Activated naive CD8-positive, alpha-beta T cell treated with anti-CD3 and anti-CD28 coated beads, Interleukin-2, amount 10 ng/mL, durations not matched to agents 7 days and 5 days (primary cell): Measurements from ENCODE around the gene AEBP2. TPM values are rescaled to one million over a fixed set of nuclear protein-coding genes. Genes with fewer than 3 reads are reported as not detected.

Source experiments
- ATAC-seq: fragments of 150-1000 bp; cut with Tn5 transposase; one replicate; pipeline ENCODE4 v1.10.0; 2021; ENCODE audit warnings: low read depth, moderate library complexity
- POLR2A ChIA-PET: fragments of 350-600 bp; sonication (Branson Sonifier 250); formaldehyde crosslinking; loops from one replicate; lab custom pipeline; 2021; ENCODE audit warnings: antibody characterized with exemption; lab: Charles Lee
- DNase-seq: peaks from one replicate; pipeline ENCODE4 v3.0.0; 2021
- H3K27ac Mint-ChIP-seq: one replicate; pipeline ENCODE4 v1.8.0; 2022; ENCODE audit warnings: mild to moderate bottlenecking, mixed read lengths
- H3K27me3 Mint-ChIP-seq: one replicate; pipeline ENCODE4 v1.8.0; 2022; ENCODE audit warnings: mild to moderate bottlenecking, moderate library complexity, mixed read lengths
- H3K36me3 Mint-ChIP-seq: one replicate; pipeline ENCODE4 v1.8.0; 2021; ENCODE audit warnings: mild to moderate bottlenecking, mixed read lengths
- H3K4me1 Mint-ChIP-seq: one replicate; pipeline ENCODE4 v1.8.0; 2021; ENCODE audit warnings: mixed read lengths
- H3K4me3 Mint-ChIP-seq: one replicate; pipeline ENCODE4 v1.8.0; 2022; ENCODE audit warnings: mild to moderate bottlenecking, moderate library complexity, mixed read lengths
- H3K9me3 Mint-ChIP-seq: one replicate; pipeline ENCODE4 v1.8.0; 2021; ENCODE audit warnings: mixed read lengths
- total RNA-seq, 2 experiments: library from RNA; stranded (reverse); gene quantifications; one replicate each; pipeline ENCODE4 v1.2.3, GENCODE V29; 2021

The AEBP2 gene
- total RNA-seq, 2 experiments from 2014 or later, result 60.3 to 62.7 TPM

DNA sequence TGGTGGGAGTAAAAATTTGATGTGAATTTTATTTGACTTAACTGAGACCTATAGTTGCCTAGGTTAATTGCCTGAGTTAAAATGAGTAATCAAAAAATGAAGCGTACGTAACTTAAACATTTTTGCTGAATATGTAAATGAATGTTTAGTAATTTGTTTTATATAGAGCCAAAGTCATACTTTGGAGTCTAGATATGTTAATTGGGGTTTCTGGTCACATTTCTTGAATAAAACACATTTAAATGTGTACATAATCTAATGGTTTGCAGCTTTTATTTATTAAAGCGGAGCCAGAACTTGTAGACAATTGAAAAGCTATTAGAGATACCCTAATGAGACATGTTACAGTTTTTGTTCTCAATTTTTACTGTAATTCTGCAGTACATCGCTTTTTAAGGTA lies 71.2 kb downstream of the AEBP2 start:
- Mint-ChIP-seq H3K4me3 (no peak overlapping the region), H3K27ac (no peak overlapping the region), H3K27me3 (no peaks in the 10 kb centered on the region), H3K36me3 (peaks cover 27% of the 10 kb centered on the region), H3K4me1 (peaks cover 9% of the 10 kb centered on the region), H3K9me3 (no peaks in the 10 kb centered on the region)
- DNase-seq (no peak), ATAC-seq (no peak)
- POLR2A ChIA-PET, result no interaction called here

DNA sequence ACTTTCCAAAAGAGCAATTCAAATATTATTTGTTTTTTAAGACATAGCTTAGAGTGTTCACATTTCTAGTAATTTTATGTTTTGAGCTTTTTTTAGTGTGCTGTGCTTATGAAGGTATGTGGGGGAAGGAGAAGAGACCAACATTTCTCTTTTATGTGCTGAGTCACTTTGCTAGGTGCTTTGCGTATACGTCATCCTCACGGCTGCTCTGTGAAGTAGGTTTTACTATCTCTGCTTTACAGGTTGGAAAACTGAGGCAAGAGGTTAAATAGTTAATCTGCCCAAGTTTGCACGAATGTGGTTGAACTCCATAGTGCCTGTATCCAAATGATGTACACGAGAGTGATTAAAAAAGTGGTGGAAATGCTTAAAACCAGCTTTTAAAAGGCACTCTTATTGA lies 75.9 kb downstream of the AEBP2 start:
- no peaks in the 10 kb centered on the region for H3K27me3 Mint-ChIP-seq
- H3K36me3 Mint-ChIP-seq, result peaks cover 26% of the 10 kb centered on the region
- peaks cover 1% of the 10 kb centered on the region for H3K4me1 Mint-ChIP-seq
- POLR2A ChIA-PET, result no interaction called here
- no peaks in the 10 kb centered on the region for H3K9me3 Mint-ChIP-seq
- no peak overlapping the region for H3K4me3 Mint-ChIP-seq
- ATAC-seq (no peak), DNase-seq (no peak)
- no peak overlapping the region for H3K27ac Mint-ChIP-seq

DNA sequence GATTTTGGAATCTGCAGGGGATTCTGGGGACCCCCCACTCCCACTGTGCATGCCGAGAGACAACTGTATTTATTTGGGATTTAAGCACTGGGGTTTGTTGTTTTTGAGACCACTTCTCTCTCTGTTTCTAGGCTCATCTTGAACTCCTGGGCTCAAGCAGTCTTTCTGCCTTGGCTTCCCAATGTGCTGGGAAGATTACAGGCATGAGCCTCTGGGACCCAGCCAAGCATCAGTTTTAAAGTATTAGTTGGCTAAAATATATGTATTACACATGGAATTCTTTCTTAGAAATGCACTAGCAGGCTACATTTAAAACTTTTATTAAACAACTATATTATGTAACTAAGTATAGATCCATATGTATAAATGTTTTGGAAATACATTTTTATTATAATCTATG lies 78.3 kb downstream of the AEBP2 start:
- Mint-ChIP-seq H3K4me3 (no peak overlapping the region), H3K27ac (no peak overlapping the region), H3K27me3 (no peaks in the 10 kb centered on the region), H3K36me3 (peaks cover 14% of the 10 kb centered on the region), H3K9me3 (no peaks in the 10 kb centered on the region), H3K4me1 (no peaks in the 10 kb centered on the region)
- ATAC-seq, result no peak
- no peak for DNase-seq
- POLR2A ChIA-PET, result no interaction called here

DNA sequence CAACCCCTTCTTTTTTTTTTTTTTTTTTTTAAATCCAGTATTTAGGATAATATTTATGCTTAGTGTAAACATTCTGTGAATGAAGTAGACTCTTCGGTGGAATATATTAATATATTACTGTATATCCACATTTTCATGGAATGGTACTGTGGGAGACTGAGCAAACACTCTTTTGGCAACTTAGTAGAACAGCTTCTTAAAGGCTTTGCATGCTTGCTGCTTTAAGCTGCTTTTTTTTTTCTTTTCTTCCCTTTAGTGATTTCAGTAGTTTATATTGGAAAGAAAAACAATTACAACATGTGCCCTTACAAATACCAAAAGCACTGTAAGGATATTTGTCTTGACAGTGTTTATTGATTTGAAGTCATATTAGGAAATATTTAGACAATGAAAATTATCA lies 78.9 kb downstream of the AEBP2 start:
- no peak overlapping the region for H3K27ac Mint-ChIP-seq
- DNase-seq, result no peak
- peaks cover 14% of the 10 kb centered on the region for H3K36me3 Mint-ChIP-seq
- no peaks in the 10 kb centered on the region for H3K4me1 Mint-ChIP-seq
- no peak for ATAC-seq
- no peaks in the 10 kb centered on the region for H3K27me3 Mint-ChIP-seq
- H3K9me3 Mint-ChIP-seq, result no peaks in the 10 kb centered on the region
- POLR2A ChIA-PET, result interaction anchor here (0.7 kb wide), 1 partner anchor 12 kb away, joined by 4 read pairs; no protein-coding TSS in a partner anchor
- no peak overlapping the region for H3K4me3 Mint-ChIP-seq

DNA sequence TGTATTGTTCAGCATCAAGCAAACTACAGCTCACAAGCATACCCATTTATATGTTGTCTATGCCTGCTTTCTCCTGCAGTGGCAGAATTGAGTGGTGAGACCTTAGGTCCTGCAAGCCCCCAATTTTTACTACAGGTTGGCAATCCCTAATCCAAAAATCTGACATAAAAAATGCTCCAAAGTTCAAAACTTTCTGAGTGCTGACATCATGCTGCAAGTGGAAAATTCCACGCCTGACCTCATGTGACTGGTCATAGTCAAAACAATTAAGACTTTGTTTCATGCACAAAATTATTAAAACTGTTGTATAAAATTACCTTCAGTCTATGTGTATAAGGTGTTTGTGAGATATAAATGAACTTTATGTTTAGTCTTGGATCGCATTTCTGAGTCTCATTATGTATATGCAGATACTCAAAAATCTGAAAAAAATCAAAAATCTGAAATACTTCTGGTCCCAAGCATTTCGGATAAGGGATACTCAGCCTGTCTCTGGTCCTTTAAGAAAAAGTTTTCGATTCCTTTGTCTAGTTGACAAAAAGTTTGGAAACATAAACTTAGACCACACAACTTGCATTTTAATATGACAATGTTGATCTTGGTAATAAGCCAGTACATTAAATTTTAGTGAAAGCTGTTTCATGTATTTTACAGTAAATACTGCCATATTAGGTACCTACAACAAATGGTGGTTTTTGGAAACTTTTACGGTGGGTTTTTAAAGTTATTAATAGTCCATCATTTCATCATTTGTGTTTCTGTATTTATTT lies 81.5 kb downstream of the AEBP2 start:
- Mint-ChIP-seq H3K27ac (no peak overlapping the region), H3K9me3 (no peaks in the 10 kb centered on the region), H3K4me1 (peaks cover 2% of the 10 kb centered on the region), H3K27me3 (no peaks in the 10 kb centered on the region), H3K36me3 (peaks cover 14% of the 10 kb centered on the region), H3K4me3 (no peak overlapping the region)
- DNase-seq (no peak), ATAC-seq (no peak)
- POLR2A ChIA-PET, result no interaction called here

DNA sequence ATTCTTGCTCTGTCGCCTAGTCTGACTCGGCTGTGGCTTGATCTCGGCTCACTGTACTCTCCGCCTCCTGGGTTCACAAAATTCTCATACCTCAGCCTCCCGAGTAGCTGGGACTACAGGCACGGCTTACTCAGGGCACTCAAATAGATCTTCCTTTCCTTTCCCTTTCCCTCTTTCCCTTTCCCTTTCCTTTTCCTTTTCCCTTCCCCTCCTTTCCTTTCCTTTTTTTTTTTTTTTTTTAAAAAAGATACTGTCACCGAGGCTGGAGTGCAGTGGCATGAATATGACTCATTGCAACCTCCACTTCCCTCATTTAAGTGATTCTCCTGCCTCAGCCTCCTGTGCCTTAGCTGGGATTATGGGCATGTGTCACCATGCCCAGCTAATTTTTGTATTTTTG lies 86.0 kb downstream of the AEBP2 start:
- DNase-seq (no peak), ATAC-seq (no peak)
- Mint-ChIP-seq H3K27me3 (no peaks in the 10 kb centered on the region), H3K4me1 (peaks cover 22% of the 10 kb centered on the region), H3K36me3 (peaks cover 14% of the 10 kb centered on the region), H3K4me3 (no peak overlapping the region), H3K27ac (no peak overlapping the region), H3K9me3 (no peaks in the 10 kb centered on the region)
- POLR2A ChIA-PET, result interaction anchor here (0.7 kb wide), 1 partner anchor 213 kb away, joined by 3 read pairs; no protein-coding TSS in a partner anchor

DNA sequence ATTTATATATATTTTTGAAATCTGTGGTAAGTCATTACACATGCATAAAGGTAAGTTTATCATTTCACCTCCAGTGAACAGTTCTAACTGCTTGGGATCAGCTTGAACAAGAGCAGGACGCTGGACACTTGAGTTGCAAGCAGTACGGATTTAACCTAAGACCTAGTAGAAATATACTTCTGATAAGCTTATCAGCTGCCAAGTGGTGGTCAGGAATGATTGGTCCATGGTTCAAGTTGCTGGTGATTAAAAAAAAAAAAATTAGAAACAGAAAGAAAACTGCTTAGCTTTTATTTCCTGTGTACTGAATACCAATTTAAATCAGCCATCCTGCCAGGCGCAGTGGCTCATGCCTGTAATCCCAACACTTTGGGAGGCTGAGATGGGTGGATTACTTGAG lies 88.6 kb downstream of the AEBP2 start:
- Mint-ChIP-seq H3K27me3 (no peaks in the 10 kb centered on the region), H3K4me1 (peaks cover 23% of the 10 kb centered on the region), H3K4me3 (no peak overlapping the region), H3K27ac (no peak overlapping the region), H3K36me3 (peaks cover 21% of the 10 kb centered on the region), H3K9me3 (no peaks in the 10 kb centered on the region)
- ATAC-seq, result no peak
- POLR2A ChIA-PET, result no interaction called here
- DNase-seq, result no peak

DNA sequence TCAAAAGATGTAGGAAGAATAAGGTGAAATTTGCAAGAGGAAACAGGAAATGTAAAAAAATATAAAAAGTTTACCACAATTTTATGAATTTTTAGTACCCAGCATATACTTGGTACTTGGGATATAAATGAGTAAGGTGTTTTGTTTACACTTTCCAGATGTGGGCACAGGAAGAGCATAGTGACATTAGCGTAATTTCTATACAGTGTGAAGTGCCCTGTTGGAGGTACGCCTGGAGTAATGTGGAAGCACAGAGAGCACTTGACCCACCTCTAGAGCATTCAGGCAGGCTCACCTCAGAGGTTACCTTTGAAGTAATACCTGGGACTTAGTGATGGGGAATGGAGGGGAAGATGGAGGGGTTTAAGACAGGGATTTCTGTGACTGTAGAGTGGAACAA lies 89.5 kb downstream of the AEBP2 start:
- DNase-seq (no peak), ATAC-seq (no peak)
- Mint-ChIP-seq H3K36me3 (peaks cover 27% of the 10 kb centered on the region), H3K4me3 (no peak overlapping the region), H3K4me1 (peaks cover 23% of the 10 kb centered on the region), H3K9me3 (peaks cover 1% of the 10 kb centered on the region), H3K27ac (peak overlapping the region; percentile 62), H3K27me3 (no peaks in the 10 kb centered on the region)
- POLR2A ChIA-PET, result no interaction called here

DNA sequence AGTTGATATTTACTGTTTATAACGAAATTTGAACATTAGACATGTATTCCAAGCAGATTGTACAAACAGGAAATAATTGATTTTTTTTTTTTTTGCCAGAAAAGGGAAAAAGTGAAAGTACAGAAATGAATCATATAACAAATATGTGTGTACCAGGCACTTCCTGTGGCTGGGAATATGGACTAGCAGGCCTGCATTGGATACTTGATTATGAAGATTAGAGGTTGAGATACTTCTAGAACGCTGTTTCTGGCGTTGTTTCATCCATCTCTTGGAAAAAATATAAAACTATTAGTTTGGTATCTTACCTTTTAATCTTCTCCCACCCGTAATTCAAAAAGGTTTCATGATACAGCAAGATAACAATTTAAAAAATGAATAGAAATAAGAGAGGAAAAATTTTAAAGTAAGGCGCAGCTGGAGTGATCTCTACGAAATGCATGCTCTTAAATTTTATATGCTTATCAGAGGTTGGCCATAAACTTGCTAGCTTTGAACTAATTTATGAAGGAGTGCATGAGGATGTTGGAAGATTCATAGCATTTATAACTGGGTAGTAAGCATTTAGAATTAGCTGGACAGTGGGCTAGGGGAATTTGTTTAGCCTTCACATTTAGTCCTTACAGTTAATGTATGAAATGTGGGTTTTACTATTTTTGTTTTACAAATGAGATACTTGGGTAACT lies 90.8 kb downstream of the AEBP2 start:
- peaks cover 23% of the 10 kb centered on the region for H3K4me1 Mint-ChIP-seq
- H3K4me3 Mint-ChIP-seq, result no peak overlapping the region
- no peak overlapping the region for H3K27ac Mint-ChIP-seq
- DNase-seq, result no peak
- no peaks in the 10 kb centered on the region for H3K27me3 Mint-ChIP-seq
- peaks cover 29% of the 10 kb centered on the region for H3K36me3 Mint-ChIP-seq
- ATAC-seq, result no peak
- H3K9me3 Mint-ChIP-seq, result peaks cover 4% of the 10 kb centered on the region
- POLR2A ChIA-PET, result no interaction called here

DNA sequence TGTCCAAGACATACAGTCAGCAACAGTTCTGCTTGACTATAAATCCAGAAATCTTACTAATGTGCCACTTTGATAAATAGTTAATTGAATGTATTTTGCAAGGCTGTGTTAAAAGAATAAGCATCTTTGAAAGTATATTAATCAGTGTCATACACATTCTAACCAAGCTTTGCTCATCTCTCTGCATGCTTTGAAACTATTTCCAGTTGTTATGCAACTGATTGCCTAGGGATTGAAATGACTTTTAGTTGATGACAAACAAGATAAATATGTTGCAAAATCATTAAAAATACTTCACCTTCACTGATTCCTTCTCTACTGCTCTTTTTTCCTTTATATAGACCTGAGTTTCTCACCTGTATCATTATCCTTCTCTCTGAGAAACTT lies 91.3 kb downstream of the AEBP2 start:
- Mint-ChIP-seq H3K4me1 (peaks cover 27% of the 10 kb centered on the region), H3K27me3 (no peaks in the 10 kb centered on the region), H3K36me3 (peaks cover 29% of the 10 kb centered on the region), H3K27ac (no peak overlapping the region), H3K9me3 (peaks cover 7% of the 10 kb centered on the region), H3K4me3 (no peak overlapping the region)
- no peak for DNase-seq
- ATAC-seq, result no peak
- POLR2A ChIA-PET, result no interaction called here

DNA sequence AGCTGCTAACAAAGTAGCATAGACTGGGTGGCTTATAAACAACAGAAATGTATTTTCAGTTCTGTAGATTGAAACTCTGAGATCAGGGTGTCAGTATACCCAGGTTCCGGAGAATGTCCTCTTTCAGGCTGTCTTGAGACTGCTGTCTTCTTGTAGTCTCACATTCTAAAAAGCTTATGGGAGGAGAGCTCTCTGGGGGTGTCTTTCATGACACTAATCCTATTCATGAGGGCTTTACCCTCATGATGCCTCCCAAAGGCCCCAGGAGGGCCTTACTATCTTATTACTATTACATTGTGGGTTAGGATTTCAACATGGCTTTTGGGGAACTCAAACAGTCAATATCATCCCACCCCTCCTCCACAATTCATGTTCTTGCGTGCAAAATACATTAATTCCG lies 94.3 kb downstream of the AEBP2 start:
- H3K4me1 Mint-ChIP-seq, result peaks cover 20% of the 10 kb centered on the region
- POLR2A ChIA-PET, result no interaction called here
- no peak overlapping the region for H3K4me3 Mint-ChIP-seq
- H3K27ac Mint-ChIP-seq, result no peak overlapping the region
- DNase-seq, result no peak
- ATAC-seq, result no peak
- H3K36me3 Mint-ChIP-seq, result peaks cover 28% of the 10 kb centered on the region
- H3K9me3 Mint-ChIP-seq, result peaks cover 11% of the 10 kb centered on the region
- H3K27me3 Mint-ChIP-seq, result no peaks in the 10 kb centered on the region

DNA sequence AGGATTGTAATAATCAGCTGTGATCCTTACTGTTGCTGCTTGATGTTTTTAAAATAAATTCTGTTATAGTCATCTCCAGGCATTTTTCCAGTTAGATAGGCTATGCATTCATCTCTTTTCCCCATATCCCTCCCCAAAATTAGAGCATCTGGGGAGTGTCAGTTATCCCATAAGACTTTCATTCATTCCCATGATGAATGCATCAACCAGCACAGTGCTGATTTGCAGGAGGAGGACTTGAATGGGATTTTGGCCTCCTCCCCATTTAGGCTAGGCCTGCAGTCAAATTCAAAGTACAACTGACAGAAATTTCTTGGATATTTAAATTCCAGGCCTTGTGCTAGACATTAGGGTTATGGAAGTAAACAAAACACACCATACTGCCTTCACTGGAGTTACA lies 99.8 kb downstream of the AEBP2 start:
- peaks cover 27% of the 10 kb centered on the region for H3K36me3 Mint-ChIP-seq
- POLR2A ChIA-PET, result no interaction called here
- ATAC-seq, result no peak
- peaks cover 6% of the 10 kb centered on the region for H3K4me1 Mint-ChIP-seq
- H3K9me3 Mint-ChIP-seq, result peaks cover 9% of the 10 kb centered on the region
- H3K4me3 Mint-ChIP-seq, result no peak overlapping the region
- DNase-seq, result no peak
- no peaks in the 10 kb centered on the region for H3K27me3 Mint-ChIP-seq
- H3K27ac Mint-ChIP-seq, result no peak overlapping the region

DNA sequence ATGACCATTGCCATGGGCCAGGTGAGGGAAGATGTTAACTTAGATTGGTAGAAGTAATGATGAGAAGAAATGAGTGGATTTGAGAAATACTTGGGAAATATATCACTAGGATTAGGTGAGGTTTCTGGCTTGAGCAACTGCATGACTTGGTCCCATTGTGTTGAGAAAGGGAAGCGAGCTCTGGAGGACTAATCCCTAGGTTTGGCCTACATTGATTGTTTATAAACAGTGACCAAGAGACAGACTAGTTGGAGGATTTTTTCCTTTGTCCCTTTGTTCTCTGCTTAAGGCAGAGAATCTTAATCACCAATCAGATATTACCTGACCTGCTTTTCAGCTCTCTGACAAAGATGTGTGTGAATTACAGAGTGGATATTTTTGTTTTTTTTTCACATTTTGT lies 100.5 kb downstream of the AEBP2 start:
- DNase-seq (no peak), ATAC-seq (no peak)
- H3K27me3 Mint-ChIP-seq, result no peaks in the 10 kb centered on the region
- peak overlapping the region; percentile 53 for H3K27ac Mint-ChIP-seq
- H3K36me3 Mint-ChIP-seq, result peaks cover 28% of the 10 kb centered on the region
- H3K4me3 Mint-ChIP-seq, result no peak overlapping the region
- POLR2A ChIA-PET, result no interaction called here
- H3K4me1 Mint-ChIP-seq, result peaks cover 6% of the 10 kb centered on the region
- H3K9me3 Mint-ChIP-seq, result peaks cover 9% of the 10 kb centered on the region

DNA sequence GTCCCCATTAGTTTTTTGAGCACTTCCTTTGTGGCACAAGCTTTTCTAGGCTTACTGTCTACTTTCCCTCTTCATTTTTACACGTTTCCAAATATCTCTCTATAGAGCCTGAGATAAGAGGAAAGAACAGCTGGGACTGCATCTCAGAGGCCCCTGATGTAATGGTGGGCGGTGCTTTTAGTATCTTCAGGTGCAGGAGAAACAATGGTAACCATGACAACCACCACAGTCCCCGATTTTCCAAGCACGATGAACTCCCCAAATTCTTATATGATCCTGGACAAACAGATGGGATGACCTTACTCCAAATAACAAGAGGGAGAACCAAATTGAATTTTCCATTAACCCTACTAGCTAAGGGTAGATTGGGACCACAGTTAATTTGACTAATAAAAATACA lies 103.3 kb downstream of the AEBP2 start:
- POLR2A ChIA-PET, result no interaction called here
- Mint-ChIP-seq H3K27ac (no peak overlapping the region), H3K36me3 (peaks cover 16% of the 10 kb centered on the region), H3K9me3 (no peaks in the 10 kb centered on the region), H3K4me3 (no peak overlapping the region), H3K4me1 (no peaks in the 10 kb centered on the region), H3K27me3 (no peaks in the 10 kb centered on the region)
- no peak for DNase-seq
- ATAC-seq, result no peak
